ENCODE data around the gene DLX4.

The DLX4 gene

GRCh38 chr17:49949634-49950033, 19.4 kb upstream of the DLX4 start:
- DNase-seq = no peak

DNA sequence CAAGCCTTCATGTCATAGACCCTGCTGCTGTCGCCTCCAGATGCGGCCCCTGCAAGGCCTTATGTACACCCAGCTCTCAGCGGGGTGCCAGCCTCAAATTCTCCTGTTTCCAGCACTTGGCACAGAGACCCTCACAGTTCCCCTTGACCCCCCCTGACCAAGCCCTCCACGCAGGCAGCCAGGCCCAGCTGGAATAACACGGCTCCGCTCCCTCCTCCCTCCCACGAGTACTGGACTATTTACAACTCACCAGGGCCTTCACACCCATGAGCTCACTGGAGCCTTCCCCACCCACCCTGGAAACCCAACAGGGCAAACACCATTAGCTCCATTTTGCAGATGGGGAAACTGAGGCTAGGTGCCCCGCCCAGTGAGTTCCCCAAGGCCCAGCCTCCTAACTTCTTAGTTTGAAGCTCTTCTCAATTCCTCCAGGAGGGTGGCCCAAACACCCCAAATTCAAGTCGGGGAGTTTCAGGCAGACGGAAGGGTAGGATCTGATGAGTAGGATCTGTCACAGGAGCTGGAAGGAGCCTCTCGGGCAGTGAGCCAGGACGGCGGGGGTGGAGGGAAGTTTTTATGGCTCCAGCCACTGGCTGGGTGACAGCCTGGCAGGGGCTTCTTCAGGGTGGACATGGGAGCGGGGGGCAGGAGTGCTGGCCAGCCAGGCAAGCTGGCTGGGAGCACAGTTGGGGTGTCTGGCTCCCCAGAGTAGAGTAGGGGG, 17.5 kb upstream of the DLX4 start:
- no peak for DNase-seq

DNA sequence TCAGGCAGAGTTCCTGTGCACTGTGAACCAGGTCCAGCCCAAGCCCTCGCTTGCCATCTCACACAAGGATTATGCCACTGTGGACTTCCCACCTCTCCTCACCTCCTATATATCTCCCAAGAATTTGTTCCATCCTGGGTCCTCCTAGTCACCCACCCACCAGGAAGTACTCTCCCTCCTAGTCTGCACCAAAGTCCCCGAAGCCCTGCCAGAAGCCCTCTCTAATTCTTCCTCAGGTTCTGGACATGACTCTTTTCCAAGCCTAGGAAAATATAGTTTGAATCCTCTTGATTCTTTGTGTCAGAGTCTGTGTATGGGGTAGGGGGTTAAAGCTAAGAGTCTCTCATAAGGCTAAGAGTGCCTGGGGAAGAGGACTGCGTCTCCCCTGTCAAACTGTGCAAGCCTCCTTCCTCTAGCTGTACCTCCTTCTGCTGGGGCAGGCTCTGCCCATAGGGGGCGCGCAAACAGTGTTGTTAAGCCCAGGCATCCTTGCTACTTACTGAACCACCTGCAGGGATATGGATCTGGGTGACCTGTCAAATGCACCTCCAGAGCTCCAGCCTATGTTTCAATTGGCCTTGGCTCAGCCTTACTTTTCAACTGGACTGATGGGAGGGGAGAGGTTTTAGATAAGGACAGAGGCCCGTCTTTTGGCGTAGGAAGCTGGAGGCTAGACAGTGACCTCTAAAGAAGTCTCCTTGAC, 16.6 kb upstream of the DLX4 start:
- DNase-seq = peak; percentile 81

DNA sequence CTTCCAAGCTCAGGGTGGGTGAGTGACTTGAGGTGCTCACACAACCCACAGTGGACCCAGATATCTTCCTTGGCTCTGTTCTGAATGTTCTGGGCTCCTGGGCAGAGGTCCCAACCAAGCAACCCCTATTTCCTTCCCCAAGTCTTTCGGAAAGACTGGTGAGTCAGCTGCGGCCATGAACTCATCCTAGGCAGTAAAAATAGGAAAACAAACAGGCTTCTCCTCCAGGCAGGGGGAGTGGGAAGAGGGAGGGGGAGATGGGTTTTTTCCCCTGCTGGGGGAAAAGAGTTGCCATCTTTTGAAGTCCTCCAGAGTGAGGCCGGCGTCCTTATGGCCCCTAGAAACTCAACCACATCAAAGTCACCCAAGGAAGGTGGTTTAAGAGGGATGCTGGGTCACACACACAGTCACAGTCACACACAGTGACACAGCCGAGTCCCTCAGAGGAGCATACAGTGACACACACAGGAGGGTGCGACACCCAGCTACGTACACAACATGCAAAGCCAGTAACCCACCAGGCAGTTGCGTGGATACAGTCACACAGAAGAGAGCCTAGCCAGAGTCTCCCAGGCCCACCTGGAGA, 16.0 kb upstream of the DLX4 start:
- no peak for DNase-seq

GRCh38 chr17:49955157-49955556, 13.8 kb upstream of the DLX4 start:
- no peak for DNase-seq

- no peak for DNase-seq
Measured at GRCh38 chr17:49956780-49957179, 12.2 kb upstream of the DLX4 start.

- no peak for DNase-seq
Measured at GRCh38 chr17:49957350-49957749, 11.6 kb upstream of the DLX4 start.

GRCh38 chr17:49958723-49959122, 10.3 kb upstream of the DLX4 start:
- no peak for DNase-seq

GRCh38 chr17:49959183-49959935, 9.6 kb upstream of the DLX4 start:
- DNase-seq = no peak

GRCh38 chr17:49962599-49963308, 6.2 kb upstream of the DLX4 start:
- no peak for DNase-seq

GRCh38 chr17:49963309-49963625, 5.7 kb upstream of the DLX4 start:
- DNase-seq = no peak

DNA sequence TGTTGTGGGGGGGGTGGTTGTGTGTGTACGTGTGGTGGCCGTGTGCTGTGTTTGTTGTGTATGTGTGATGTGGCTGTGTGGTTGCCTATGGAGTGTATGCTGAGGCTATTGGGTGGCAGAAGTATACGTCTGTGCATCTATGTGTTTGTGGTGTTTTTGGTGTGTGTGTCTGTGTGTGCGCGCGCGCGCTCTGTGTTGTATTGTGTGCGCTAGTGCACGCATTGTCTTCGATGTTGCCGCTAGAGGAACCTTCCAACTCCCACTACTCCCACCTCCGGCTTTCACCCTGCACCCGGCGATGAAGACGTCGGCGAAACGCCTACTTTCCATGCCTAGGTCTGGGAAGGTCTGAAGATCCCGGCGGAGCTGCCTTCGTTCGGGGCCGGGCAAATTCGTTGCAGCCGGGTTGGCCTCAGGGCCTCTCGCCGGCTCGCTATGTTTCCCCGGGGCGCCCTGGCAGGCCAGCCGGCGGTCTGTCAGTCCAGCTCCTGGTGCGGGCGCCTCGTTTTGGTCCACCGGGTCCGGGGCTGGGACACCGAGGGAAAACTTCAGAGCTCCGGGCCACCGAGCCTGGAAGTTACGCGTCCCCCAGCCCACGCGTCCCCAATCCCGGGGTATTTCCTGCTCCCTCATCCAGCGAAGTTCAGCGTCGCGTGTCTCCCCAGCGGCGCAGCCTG, 5.2 kb upstream of the DLX4 start:
- no peak for DNase-seq

DNA sequence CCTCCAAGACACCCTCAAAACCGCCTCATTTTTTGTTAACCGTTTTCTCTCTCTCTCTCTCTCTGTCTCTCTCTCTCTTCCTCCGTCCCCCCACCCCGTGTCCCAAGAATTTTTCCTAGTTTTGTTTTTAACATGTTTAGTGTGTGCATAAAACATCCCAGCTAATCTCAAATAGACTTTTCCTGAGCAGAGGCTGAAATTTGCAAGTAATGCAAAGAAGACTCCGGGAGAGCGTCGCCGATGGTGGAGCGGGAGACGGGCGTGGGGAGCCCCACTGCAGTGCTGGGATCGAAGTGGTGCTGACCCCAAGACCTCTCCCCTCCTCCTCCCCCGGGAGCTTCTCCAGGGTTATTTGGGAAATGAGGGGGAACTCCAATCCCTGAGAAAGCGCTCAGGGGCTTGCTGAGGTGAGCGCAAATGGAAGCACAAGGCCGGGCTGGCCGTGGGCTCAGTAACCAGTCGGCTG, 4.7 kb upstream of the DLX4 start:
- no peak for DNase-seq

GRCh38 chr17:49964769-49965523, 4.0 kb upstream of the DLX4 start:
- peak; percentile 43 for DNase-seq

GRCh38 chr17:49965524-49965909, 3.5 kb upstream of the DLX4 start:
- no peak for DNase-seq

DNA sequence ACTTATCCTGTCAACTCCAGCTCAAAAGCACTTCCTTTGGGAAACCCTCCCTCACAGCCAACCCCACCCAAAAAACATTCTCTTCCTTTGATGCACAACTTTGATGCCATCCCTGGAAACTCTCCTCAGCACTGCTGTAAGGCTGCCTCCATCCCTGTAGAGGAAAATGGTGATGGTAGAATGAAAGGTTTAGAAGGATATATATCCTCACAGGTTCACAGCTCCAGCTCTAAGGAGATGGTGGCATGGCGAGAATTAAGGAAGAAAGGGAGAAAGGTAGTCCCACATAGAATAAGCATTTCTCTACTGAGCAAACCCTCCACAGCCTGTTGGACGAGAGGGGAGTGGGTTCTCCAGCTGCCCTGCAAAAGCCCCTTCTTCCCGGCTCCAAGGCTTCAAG, 2.2 kb upstream of the DLX4 start:
- DNase-seq = no peak

DNA sequence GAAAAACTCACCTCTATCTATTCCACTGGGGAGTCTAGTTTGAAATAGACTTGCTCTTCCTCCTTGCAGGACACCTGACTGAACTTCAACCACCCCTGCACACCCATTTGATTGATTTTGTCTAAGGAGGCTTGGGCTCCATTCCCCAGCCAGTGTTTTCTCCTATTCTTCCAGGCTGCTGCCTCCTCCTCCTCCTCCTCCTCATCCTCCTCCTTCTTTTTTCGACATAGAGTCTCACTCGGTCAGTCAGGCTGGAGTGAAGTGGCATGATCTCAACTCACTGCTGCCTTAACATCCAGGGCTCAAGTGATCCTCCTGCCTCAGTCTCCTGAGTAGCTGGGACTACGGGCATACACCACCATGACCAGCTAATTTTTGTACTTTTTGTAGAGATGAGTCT, 1.8 kb upstream of the DLX4 start:
- no peak for DNase-seq

GRCh38 chr17:49967621-49968404, 1.2 kb upstream of the DLX4 start:
- no peak for DNase-seq

DNA sequence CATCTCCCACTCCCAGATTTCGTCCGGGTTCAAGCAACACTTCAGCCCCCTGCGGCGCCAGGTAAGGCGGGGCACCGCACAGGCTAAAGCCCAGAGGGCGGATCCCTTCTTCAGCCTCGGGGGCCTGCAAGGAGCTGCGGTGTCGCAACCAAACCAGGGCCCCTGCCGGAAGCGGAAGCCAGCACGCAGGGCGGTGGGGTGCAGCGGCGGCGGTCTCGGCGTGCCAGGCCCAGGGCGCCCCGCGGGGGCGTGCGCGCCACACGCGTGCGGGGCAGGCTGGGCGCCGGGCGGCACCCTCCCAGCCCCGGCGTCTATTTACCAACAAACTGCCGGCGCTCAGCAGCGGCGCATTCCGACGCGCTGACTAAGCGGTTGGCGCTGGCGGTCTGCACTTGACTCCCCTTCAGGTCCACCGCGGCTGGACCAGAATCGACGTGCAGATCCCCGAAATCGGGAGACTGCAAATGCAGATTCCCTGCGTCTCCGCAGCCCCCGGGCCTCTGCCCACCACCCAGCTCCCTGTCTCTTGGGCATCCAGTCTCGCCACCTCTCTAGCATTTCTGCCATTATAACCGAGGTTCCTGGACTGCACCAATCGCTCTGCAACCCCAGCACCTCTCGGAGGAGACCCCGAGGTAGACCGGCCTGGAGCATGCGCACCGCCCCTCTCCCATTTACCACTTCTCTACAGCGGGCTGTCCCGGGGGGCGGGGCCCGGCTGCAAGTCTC, 421 bp upstream of the DLX4 start:
- peak; percentile 67 for DNase-seq

GRCh38 chr17:49969795-49970389, 902 bp downstream of the DLX4 start:
- DNase-seq = no peak

All from CD4-positive, alpha-beta T cell treated with Interleukin-17A for 1 hour (primary cell).